CD8-positive, alpha-beta memory T cell (primary cell): ENCODE results near the gene OSBPL1A. TPM values are rescaled to one million over a fixed set of nuclear protein-coding genes. Genes with fewer than 3 reads are reported as not detected.

Experiments used
- CTCF ChIA-PET: fragments of 350-600 bp; sonication (Branson Sonifier 250); formaldehyde crosslinking; loops from one replicate; lab custom pipeline; 2021; ENCODE audit warnings: antibody characterized with exemption; lab: Charles Lee
- POLR2A ChIA-PET: fragments of 350-600 bp; sonication (Branson Sonifier 250); formaldehyde crosslinking; loops from one replicate; lab custom pipeline; 2021; ENCODE audit warnings: antibody characterized with exemption; lab: Charles Lee
- DNase-seq, 5 donors: peaks; one replicate each; pipeline versions ENCODE4 v3.0.0 to v3.0.0-alpha.2; 2020 to 2022; ENCODE audit warnings: mixed read lengths in 1 of 5
- H3K27ac ChIP-seq: one replicate; pipeline ENCODE4 v1.7.0; 2013; ENCODE audit warnings: low read depth, mild to moderate bottlenecking, low read length, moderate library complexity
- H3K27me3 ChIP-seq: 2 replicates; pipeline ENCODE4 v1.7.0; 2013; ENCODE audit warnings: low read length, mild to moderate bottlenecking; ENCODE audit not compliant: insufficient read depth, poor library complexity, severe bottlenecking
- H3K36me3 ChIP-seq: 2 replicates; pipeline ENCODE4 v1.7.0; 2013; ENCODE audit warnings: mild to moderate bottlenecking, low read length, moderate library complexity; ENCODE audit not compliant: insufficient read depth
- H3K4me1 ChIP-seq: 2 replicates; pipeline ENCODE4 v1.7.0; 2013; ENCODE audit warnings: mild to moderate bottlenecking, low read length, moderate library complexity; ENCODE audit not compliant: insufficient read depth
- H3K4me3 ChIP-seq: 2 replicates; pipeline ENCODE4 v1.7.0; 2013; ENCODE audit warnings: mild to moderate bottlenecking, low read length
- H3K9me3 ChIP-seq: 2 replicates; pipeline ENCODE4 v1.7.0; 2013; ENCODE audit warnings: mild to moderate bottlenecking, low read length
- H3K27ac Mint-ChIP-seq, 8 donors: one replicate each; pipeline ENCODE4 v1.8.0; 2020 to 2021; ENCODE audit warnings: mixed read lengths in 8 of 8, mild to moderate bottlenecking in 6 of 8, inconsistent platforms in 3 of 8, moderate library complexity in 3 of 8
- H3K27me3 Mint-ChIP-seq, 2 donors: one replicate each; pipeline ENCODE4 v1.8.0; 2020 to 2021; ENCODE audit warnings: mixed read lengths in 2 of 2, mild to moderate bottlenecking in 1 of 2, moderate library complexity in 1 of 2
- H3K36me3 Mint-ChIP-seq, 3 donors: one replicate each; pipeline ENCODE4 v1.8.0; 2020 to 2021; ENCODE audit warnings: mixed read lengths in 3 of 3, inconsistent platforms in 1 of 3, mild to moderate bottlenecking in 1 of 3
- H3K4me1 Mint-ChIP-seq, 3 donors: one replicate each; pipeline ENCODE4 v1.8.0; 2020 to 2021; ENCODE audit warnings: mixed read lengths in 3 of 3, inconsistent platforms in 1 of 3, mild to moderate bottlenecking in 1 of 3
- H3K4me3 Mint-ChIP-seq, 7 donors: one replicate each; pipeline ENCODE4 v1.8.0; 2020 to 2021; ENCODE audit warnings: mixed read lengths in 7 of 7, mild to moderate bottlenecking in 6 of 7, moderate library complexity in 4 of 7, inconsistent platforms in 2 of 7
- H3K9me3 Mint-ChIP-seq, 5 donors: one replicate each; pipeline ENCODE4 v1.8.0; 2020 to 2022; ENCODE audit warnings: mixed read lengths in 5 of 5, mild to moderate bottlenecking in 3 of 5, moderate library complexity in 2 of 5, inconsistent platforms in 1 of 5
- polyA plus RNA-seq: library from polyadenylated mRNA; unstranded; fragments of 300-500 nt; fragmentation: Illumina TruSeq; gene quantifications from one replicate; pipeline ENCODE4 v1.2.3, GENCODE V29; 2021
- total RNA-seq, 2 experiments: library from RNA; stranded (reverse); gene quantifications; one replicate each; pipeline ENCODE4 v1.2.3, GENCODE V29; 2021

Gene OSBPL1A
- total and polyA plus RNA-seq, 3 experiments from 2014 or later: 1.3 to 2.5 (median 1.5) TPM

- no peaks in the 10 kb centered on the region for H3K27me3 ChIP-seq
- no peaks in the 10 kb centered on the region for H3K36me3 ChIP-seq
- CTCF ChIA-PET: no interaction called here
- H3K4me3 ChIP-seq: no peak overlapping the region
- no peak overlapping the region for H3K27ac ChIP-seq
- POLR2A ChIA-PET: no interaction called here
- H3K9me3 Mint-ChIP-seq: no peaks in the 10 kb centered on the region
- peaks cover 14 to 42% of the 10 kb centered on the region in 2 donors for H3K27me3 Mint-ChIP-seq
- no peak for DNase-seq
- H3K27ac Mint-ChIP-seq: no peak overlapping the region
- H3K36me3 Mint-ChIP-seq: peaks cover 0 to 4% (median 0%) of the 10 kb centered on the region in 3 donors
- H3K4me1 Mint-ChIP-seq: no peaks in the 10 kb centered on the region
- no peak overlapping the region for H3K4me3 Mint-ChIP-seq
- no peaks in the 10 kb centered on the region for H3K4me1 ChIP-seq
- no peaks in the 10 kb centered on the region for H3K9me3 ChIP-seq
Measured at GRCh38 chr18:24185805-24186204, 211.8 kb downstream of the OSBPL1A start.

- Histone ChIP-seq H3K4me1 (no peaks in the 10 kb centered on the region), H3K27me3 (no peaks in the 10 kb centered on the region), H3K36me3 (no peaks in the 10 kb centered on the region), H3K4me3 (no peak overlapping the region), H3K9me3 (no peaks in the 10 kb centered on the region), H3K27ac (no peak overlapping the region)
- peaks cover 3 to 14% of the 10 kb centered on the region in 2 donors for H3K27me3 Mint-ChIP-seq
- no peaks in the 10 kb centered on the region for H3K9me3 Mint-ChIP-seq
- ChIA-PET CTCF (no interaction called here), POLR2A (no interaction called here)
- H3K36me3 Mint-ChIP-seq: peaks cover 0 to 4% (median 0%) of the 10 kb centered on the region in 3 donors
- no peak for DNase-seq
- no peak overlapping the region for H3K4me3 Mint-ChIP-seq
- no peaks in the 10 kb centered on the region for H3K4me1 Mint-ChIP-seq
- peak overlapping the region in 1 of 8 donors; percentile 9 for H3K27ac Mint-ChIP-seq
Measured at GRCh38 chr18:24181806-24182205, 215.8 kb downstream of the OSBPL1A start.

- ChIA-PET CTCF (no interaction called here), POLR2A (no interaction called here)
- Histone ChIP-seq H3K4me3 (no peak overlapping the region), H3K27ac (no peak overlapping the region), H3K4me1 (no peaks in the 10 kb centered on the region), H3K9me3 (no peaks in the 10 kb centered on the region), H3K27me3 (no peaks in the 10 kb centered on the region), H3K36me3 (no peaks in the 10 kb centered on the region)
- peaks cover 3 to 18% of the 10 kb centered on the region in 2 donors for H3K27me3 Mint-ChIP-seq
- no peak overlapping the region for H3K27ac Mint-ChIP-seq
- H3K4me3 Mint-ChIP-seq: no peak overlapping the region
- H3K9me3 Mint-ChIP-seq: no peaks in the 10 kb centered on the region
- no peak for DNase-seq
- H3K36me3 Mint-ChIP-seq: peaks cover 0 to 3% (median 0%) of the 10 kb centered on the region in 3 donors
- no peaks in the 10 kb centered on the region for H3K4me1 Mint-ChIP-seq
Measured at GRCh38 chr18:24180048-24180447, 217.6 kb downstream of the OSBPL1A start.

GRCh38 chr18:24177499-24178133 is 220.0 kb downstream of the OSBPL1A start:
- no peaks in the 10 kb centered on the region for H3K36me3 Mint-ChIP-seq
- no peaks in the 10 kb centered on the region for H3K9me3 Mint-ChIP-seq
- POLR2A ChIA-PET: no interaction called here
- no peaks in the 10 kb centered on the region for H3K9me3 ChIP-seq
- H3K27ac ChIP-seq: no peak overlapping the region
- H3K4me3 ChIP-seq: no peak overlapping the region
- H3K4me3 Mint-ChIP-seq: no peak overlapping the region
- peaks cover 0 to 14% of the 10 kb centered on the region in 2 donors for H3K27me3 Mint-ChIP-seq
- no peaks in the 10 kb centered on the region for H3K4me1 Mint-ChIP-seq
- H3K27ac Mint-ChIP-seq: no peak overlapping the region
- no peak for DNase-seq
- no peaks in the 10 kb centered on the region for H3K36me3 ChIP-seq
- no peaks in the 10 kb centered on the region for H3K4me1 ChIP-seq
- CTCF ChIA-PET: interaction anchor here (0.8 to 1.3 kb wide), 2 partner anchors 12 to 311 kb away, joined by 3 to 6 read pairs; no protein-coding TSS in a partner anchor
- no peaks in the 10 kb centered on the region for H3K27me3 ChIP-seq

- H3K4me3 Mint-ChIP-seq: no peak overlapping the region
- no peaks in the 10 kb centered on the region for H3K9me3 Mint-ChIP-seq
- H3K27me3 Mint-ChIP-seq: peaks cover 0 to 18% of the 10 kb centered on the region in 2 donors
- no peaks in the 10 kb centered on the region for H3K36me3 ChIP-seq
- H3K27ac Mint-ChIP-seq: no peak overlapping the region
- no peak overlapping the region for H3K27ac ChIP-seq
- H3K9me3 ChIP-seq: no peaks in the 10 kb centered on the region
- no peaks in the 10 kb centered on the region for H3K27me3 ChIP-seq
- DNase-seq: peak in 2 of 5 donors; percentile 3 to 7
- H3K4me1 ChIP-seq: no peaks in the 10 kb centered on the region
- no peaks in the 10 kb centered on the region for H3K36me3 Mint-ChIP-seq
- no peaks in the 10 kb centered on the region for H3K4me1 Mint-ChIP-seq
- ChIA-PET CTCF (interaction anchor here (0.6 to 1.3 kb wide), 4 partner anchors 12 to 312 kb away, joined by 3 to 6 read pairs (median 4); no protein-coding TSS in a partner anchor), POLR2A (no interaction called here)
- no peak overlapping the region for H3K4me3 ChIP-seq
Measured at GRCh38 chr18:24176727-24177416, 220.8 kb downstream of the OSBPL1A start.

GRCh38 chr18:24173997-24174396 is 223.6 kb downstream of the OSBPL1A start:
- no peak for DNase-seq
- ChIA-PET POLR2A (no interaction called here), CTCF (no interaction called here)
- Histone ChIP-seq H3K4me1 (no peaks in the 10 kb centered on the region), H3K27ac (no peak overlapping the region), H3K9me3 (no peaks in the 10 kb centered on the region), H3K4me3 (no peak overlapping the region), H3K27me3 (no peaks in the 10 kb centered on the region), H3K36me3 (no peaks in the 10 kb centered on the region)
- H3K9me3 Mint-ChIP-seq: no peaks in the 10 kb centered on the region
- no peak overlapping the region for H3K4me3 Mint-ChIP-seq
- H3K27ac Mint-ChIP-seq: no peak overlapping the region
- H3K36me3 Mint-ChIP-seq: peaks cover 0 to 1% (median 0%) of the 10 kb centered on the region in 3 donors
- H3K27me3 Mint-ChIP-seq: peaks cover 5 to 23% of the 10 kb centered on the region in 2 donors
- H3K4me1 Mint-ChIP-seq: no peaks in the 10 kb centered on the region

GRCh38 chr18:24170360-24170759 is 227.3 kb downstream of the OSBPL1A start:
- DNase-seq: no peak
- no peaks in the 10 kb centered on the region for H3K9me3 Mint-ChIP-seq
- H3K4me3 Mint-ChIP-seq: no peak overlapping the region
- Histone ChIP-seq H3K4me1 (no peaks in the 10 kb centered on the region), H3K9me3 (no peaks in the 10 kb centered on the region), H3K36me3 (no peaks in the 10 kb centered on the region), H3K27ac (no peak overlapping the region), H3K4me3 (no peak overlapping the region), H3K27me3 (no peaks in the 10 kb centered on the region)
- POLR2A ChIA-PET: no interaction called here
- CTCF ChIA-PET: no interaction called here
- peaks cover 0 to 1% (median 0%) of the 10 kb centered on the region in 3 donors for H3K36me3 Mint-ChIP-seq
- no peak overlapping the region for H3K27ac Mint-ChIP-seq
- H3K27me3 Mint-ChIP-seq: peaks cover 10 to 25% of the 10 kb centered on the region in 2 donors
- H3K4me1 Mint-ChIP-seq: no peaks in the 10 kb centered on the region

- Mint-ChIP-seq H3K27me3 (peaks cover 10 to 21% of the 10 kb centered on the region in 2 donors), H3K9me3 (no peaks in the 10 kb centered on the region), H3K4me3 (no peak overlapping the region), H3K4me1 (no peaks in the 10 kb centered on the region), H3K36me3 (peaks cover 0 to 5% (median 0%) of the 10 kb centered on the region in 3 donors), H3K27ac (no peak overlapping the region)
- POLR2A ChIA-PET: no interaction called here
- Histone ChIP-seq H3K36me3 (no peaks in the 10 kb centered on the region), H3K27ac (no peak overlapping the region), H3K27me3 (no peaks in the 10 kb centered on the region), H3K4me3 (no peak overlapping the region), H3K4me1 (no peaks in the 10 kb centered on the region), H3K9me3 (no peaks in the 10 kb centered on the region)
- no peak for DNase-seq
- CTCF ChIA-PET: no interaction called here
Measured at GRCh38 chr18:24168496-24168895, 229.1 kb downstream of the OSBPL1A start.
